Body of pancreas (tissue), 4 donors: ENCODE data around the gene MTRF1L.

Experiments used
- POLR2A ChIP-seq, 3 donors: fragments of 450-650 bp; IDR thresholded peaks; one replicate each; pipeline ENCODE4 v1.6.1; 2016; ENCODE audit warnings: antibody characterized with exemption in 3 of 3, mild to moderate bottlenecking in 2 of 3
- TF ChIP-seq, protein P1 (sequence below), 7 experiments: fragments of 450-650 bp in 4 of 7; fragments of 200-600 bp in 3 of 7; sonication (generic) in 3 of 7; IDR thresholded peaks; one replicate each; pipeline ENCODE4 v1.5.1; 2016 to 2019; ENCODE audit warnings: antibody characterized with exemption in 7 of 7

DNA sequence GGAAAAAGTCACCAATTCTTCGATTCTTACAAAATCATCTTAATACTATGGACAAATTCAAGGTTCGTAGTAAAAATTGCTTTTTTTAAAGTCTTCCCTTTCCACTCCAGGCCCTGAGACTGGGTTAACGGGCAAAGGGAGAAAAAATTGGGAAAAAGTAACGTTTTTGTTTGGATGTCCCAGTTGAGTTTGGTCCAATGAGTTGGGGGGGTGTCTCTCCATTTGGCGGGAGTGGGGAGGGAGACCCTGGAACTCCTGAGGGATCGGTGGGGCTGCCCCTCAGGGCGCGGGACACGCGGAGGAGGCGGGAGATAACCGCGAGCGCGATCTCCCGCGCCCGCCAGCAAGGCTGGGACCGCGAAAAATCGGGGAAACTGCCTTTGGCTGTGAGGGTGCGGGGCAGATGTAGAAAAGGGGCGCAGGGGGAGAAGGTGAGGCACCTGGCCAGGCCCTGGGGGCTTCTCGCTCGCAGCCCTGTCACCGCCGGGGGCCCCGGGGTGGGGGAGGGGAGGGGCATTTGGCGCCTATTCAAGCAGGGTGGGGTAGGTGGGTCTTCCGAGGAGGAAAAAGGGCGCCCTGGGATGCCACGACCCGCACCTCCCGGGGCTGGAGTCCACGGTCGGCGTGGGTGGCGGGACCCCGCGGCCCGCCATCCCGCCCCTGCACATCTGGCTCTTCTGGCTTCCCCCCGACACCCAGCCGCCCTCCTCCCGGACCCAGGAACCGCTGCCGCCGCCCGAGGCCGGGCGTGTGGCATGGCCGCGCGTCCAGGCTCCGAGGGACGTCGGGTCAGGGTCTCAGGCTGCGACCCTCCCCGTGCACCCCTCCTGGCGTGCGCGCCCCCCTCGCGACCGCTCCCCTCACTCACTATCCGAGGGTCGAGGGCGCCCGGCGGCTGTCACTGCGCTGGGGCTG is 20.3 kb downstream of the MTRF1L start:
- TF ChIP-seq, protein P1, sequence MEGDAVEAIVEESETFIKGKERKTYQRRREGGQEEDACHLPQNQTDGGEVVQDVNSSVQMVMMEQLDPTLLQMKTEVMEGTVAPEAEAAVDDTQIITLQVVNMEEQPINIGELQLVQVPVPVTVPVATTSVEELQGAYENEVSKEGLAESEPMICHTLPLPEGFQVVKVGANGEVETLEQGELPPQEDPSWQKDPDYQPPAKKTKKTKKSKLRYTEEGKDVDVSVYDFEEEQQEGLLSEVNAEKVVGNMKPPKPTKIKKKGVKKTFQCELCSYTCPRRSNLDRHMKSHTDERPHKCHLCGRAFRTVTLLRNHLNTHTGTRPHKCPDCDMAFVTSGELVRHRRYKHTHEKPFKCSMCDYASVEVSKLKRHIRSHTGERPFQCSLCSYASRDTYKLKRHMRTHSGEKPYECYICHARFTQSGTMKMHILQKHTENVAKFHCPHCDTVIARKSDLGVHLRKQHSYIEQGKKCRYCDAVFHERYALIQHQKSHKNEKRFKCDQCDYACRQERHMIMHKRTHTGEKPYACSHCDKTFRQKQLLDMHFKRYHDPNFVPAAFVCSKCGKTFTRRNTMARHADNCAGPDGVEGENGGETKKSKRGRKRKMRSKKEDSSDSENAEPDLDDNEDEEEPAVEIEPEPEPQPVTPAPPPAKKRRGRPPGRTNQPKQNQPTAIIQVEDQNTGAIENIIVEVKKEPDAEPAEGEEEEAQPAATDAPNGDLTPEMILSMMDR (IDR thresholded peaks at IDR 0.05), result no peak
- no peak for TF ChIP-seq POLR2A (IDR thresholded peaks at IDR 0.05)
